HepG2 (cell line): Measurements from ENCODE around the gene GPAT3. TPM values are rescaled to one million over a fixed set of nuclear protein-coding genes. Genes with fewer than 3 reads are reported as not detected.

ENCODE experiments used
- ATAC-seq: fragments of 200-7000 bp; cut with Tn5 transposase; 3 replicates; pipeline ENCODE4 v1.9.1; 2020; ENCODE audit warnings: mild to moderate bottlenecking, moderate library complexity
- BruUV-seq: library from RNA; stranded (reverse); fragments of 400-500 nt; replicated peaks from 2 replicates; lab custom pipeline; 2021; lab: Mats Ljungman, UMichigan
- CTCF ChIA-PET: fragments of 300-600 bp; formaldehyde crosslinking; extraction: SDS; loops from one replicate; lab custom pipeline; 2021; ENCODE audit warnings: low total read pairs, inconsistent platforms, low intra/inter-chr PET ratio; lab: Yijun Ruan, JAX
- POLR2A ChIA-PET: fragments of 350-600 bp; sonication (Branson Sonifier 250); formaldehyde crosslinking; loops from one replicate; lab custom pipeline; 2020; ENCODE audit warnings: antibody characterized with exemption, inconsistent platforms; lab: Yijun Ruan, JAX
- DNase-seq: peaks from one replicate; pipeline ENCODE4 v3.0.0-alpha.2; 2015; ENCODE audit warnings: low spot score
- FAIRE-seq: peaks from 3 replicates; lab custom pipeline; 2011; peaks lifted over from hg19 to GRCh38; lab: Jason Lieb, UNC
- H2AFZ ChIP-seq: one replicate; pipeline ENCODE4 v1.6.1; 2011; ENCODE audit warnings: low read length, inconsistent platforms
- H3K27ac ChIP-seq: fragments of 300-600 bp; 3 replicates; pipeline ENCODE4 v1.8.0; 2011; ENCODE audit warnings: mixed run types, mild to moderate bottlenecking, mixed read lengths, low read length, inconsistent platforms; ENCODE audit not compliant: insufficient read depth; ENCODE audit errors: extremely low read length
- H3K27me3 ChIP-seq, 2 experiments: fragments of 200-600 bp in 1 of 2; 2 replicates in 1 of 2; 3 replicates in 1 of 2; pipeline versions ENCODE4 v1.6.0 to v1.8.0; 2011; ENCODE audit warnings: low read length in 2 of 2, mild to moderate bottlenecking in 2 of 2, moderate library complexity in 2 of 2, inconsistent platforms in 1 of 2; ENCODE audit not compliant: insufficient read depth in 2 of 2, control insufficient read depth in 1 of 2
- H3K36me3 ChIP-seq, 2 experiments: fragments of 200-600 bp in 1 of 2; replicated peaks in 1 of 2; 2 replicates in 1 of 2; 3 replicates in 1 of 2; pipeline versions ENCODE4 v1.5.1 to v1.8.0; 2011; ENCODE audit warnings: low read length in 2 of 2, inconsistent platforms in 1 of 2; ENCODE audit not compliant: insufficient read depth in 2 of 2, control insufficient read depth in 1 of 2
- H3K4me1 ChIP-seq: 2 replicates; pipeline ENCODE4 v1.5.1; 2012; ENCODE audit warnings: low read length, inconsistent platforms; ENCODE audit not compliant: insufficient read depth
- H3K4me2 ChIP-seq: 2 replicates; pipeline ENCODE4 v1.6.0; 2011; ENCODE audit warnings: low read depth, low read length, inconsistent platforms
- H3K4me3 ChIP-seq, 3 experiments: fragments of 200-600 bp in 1 of 3; sonication (generic), shearing (Covaris generic) in 1 of 3; replicated peaks in 1 of 3; 2 replicates each; pipeline ENCODE4 v1.5.1; 2011 to 2016; ENCODE audit warnings: low read length in 3 of 3, inconsistent platforms in 2 of 3, low read depth in 2 of 3, mild to moderate bottlenecking in 2 of 3, control low read depth in 1 of 3, mixed read lengths in 1 of 3; ENCODE audit not compliant: insufficient read depth in 1 of 3
- H3K79me2 ChIP-seq: one replicate; pipeline ENCODE4 v1.6.1; 2011; ENCODE audit warnings: low read length, inconsistent platforms; ENCODE audit not compliant: insufficient read depth
- H3K9ac ChIP-seq: 2 replicates; pipeline ENCODE4 v1.6.0; 2011; ENCODE audit warnings: mild to moderate bottlenecking, low read depth, low read length, inconsistent platforms; ENCODE audit not compliant: insufficient read depth
- H3K9me3 ChIP-seq: 2 replicates; pipeline ENCODE4 v1.5.1; 2012; ENCODE audit warnings: mild to moderate bottlenecking, low read length
- H4K20me1 ChIP-seq: 2 replicates; pipeline ENCODE4 v1.6.0; 2011; ENCODE audit warnings: inconsistent platforms, mild to moderate bottlenecking, low read length, moderate library complexity; ENCODE audit not compliant: insufficient read depth
- AGO1 ChIP-seq: fragments of 200-400 bp; formaldehyde crosslinking; IDR thresholded peaks from 2 replicates; pipeline ENCODE4 v1.6.1; 2017; ENCODE audit warnings: mild to moderate bottlenecking, low read depth, low read length, moderate library complexity; ENCODE audit not compliant: poor library complexity, severe bottlenecking
- ARID4A ChIP-seq: sonication (generic); formaldehyde crosslinking; IDR thresholded peaks from 2 replicates; pipeline ENCODE4 v1.5.0; 2020; ENCODE audit warnings: mild to moderate bottlenecking, missing genetic modification reagents, borderline replicate concordance
- CHCHD3 ChIP-seq: sonication (generic); formaldehyde crosslinking; IDR thresholded peaks from 2 replicates; pipeline ENCODE4 v1.8.0; 2022; ENCODE audit warnings: mild to moderate bottlenecking, missing genetic modification reagents, moderate library complexity
- MED1 ChIP-seq: sonication (generic); formaldehyde crosslinking; IDR thresholded peaks from 2 replicates; pipeline ENCODE4 v1.4.0; 2020; ENCODE audit warnings: missing genetic modification reagents
- MIER3 ChIP-seq: IDR thresholded peaks from 2 replicates; pipeline ENCODE4 v1.6.1; 2016; ENCODE audit warnings: missing compliant biosample characterization, borderline replicate concordance
- SALL2 ChIP-seq: sonication (generic); formaldehyde crosslinking; IDR thresholded peaks from 2 replicates; pipeline ENCODE4 v1.8.1; 2023; ENCODE audit warnings: mild to moderate bottlenecking, missing genetic modification reagents, inconsistent platforms
- SP5 ChIP-seq: IDR thresholded peaks from 2 replicates; pipeline ENCODE4 v1.6.1; 2016; ENCODE audit warnings: low read depth, borderline replicate concordance
- TSC22D2 ChIP-seq: sonication (generic); formaldehyde crosslinking; IDR thresholded peaks from 2 replicates; pipeline ENCODE4 v1.5.1; 2020; ENCODE audit warnings: missing genetic modification reagents, mild to moderate bottlenecking, borderline replicate concordance
- ZNF234 ChIP-seq: sonication (generic); formaldehyde crosslinking; conservative IDR thresholded peaks from 2 replicates; pipeline ENCODE4 v1.5.1; 2020; ENCODE audit warnings: mild to moderate bottlenecking, missing genetic modification reagents
- ZNF335 ChIP-seq: sonication (generic); formaldehyde crosslinking; IDR thresholded peaks from 2 replicates; pipeline ENCODE4 v1.4.0; 2020; ENCODE audit warnings: missing genetic modification reagents
- ZNF451 ChIP-seq: sonication (generic); formaldehyde crosslinking; IDR thresholded peaks from 2 replicates; pipeline ENCODE4 v1.5.0; 2020; ENCODE audit warnings: mild to moderate bottlenecking, missing genetic modification reagents
- ZNF549 ChIP-seq: sonication (generic); formaldehyde crosslinking; IDR thresholded peaks from 2 replicates; pipeline ENCODE4 v1.5.0; 2020; ENCODE audit warnings: missing genetic modification reagents
- ZNF552 ChIP-seq: sonication (generic); formaldehyde crosslinking; IDR thresholded peaks from 2 replicates; pipeline ENCODE4 v1.9.0; 2022; ENCODE audit warnings: missing genetic modification reagents, mild to moderate bottlenecking, borderline replicate concordance
- WGBS: methylation state at CpG from one replicate; pipeline ENCODE4 v1.1.6; 2017; ENCODE audit warnings: low lambda C conversion rate; 5-methylcytosine and 5-hydroxymethylcytosine counted together
- in situ Hi-C: cut with HindIII; loops from 2 replicates; pipeline ENCODE4 v1.10.0; 2017; ENCODE audit warnings: low pct_unique_long_range_greater_than_20kb; ENCODE audit not compliant: extremely low pct_ligation_motif_present
- intact Hi-C: fragments of 100-400 bp; cut with micrococcal nuclease; formaldehyde crosslinking; loops from one replicate; pipeline ENCODE4 v1.10.0; 2022; ENCODE audit not compliant: unreplicated experiment
- polyA plus RNA-seq, 8 experiments: library from polyadenylated mRNA; depleted of rRNA in 3 of 8; stranded (reverse) in 7 of 8; unstranded in 1 of 8; fragments of >200 nt; fragmentation: Illumina TruSeq in 4 of 8; extraction: Trizol in 4 of 8; gene quantifications; 2 replicates each; pipeline versions ENCODE4 v1.2.1 to v1.2.3, GENCODE V29; 2011 to 2016; ENCODE audit warnings: low read depth in 4 of 8, missing spikeins in 1 of 8, mixed read lengths in 1 of 8; ENCODE audit not compliant: insufficient read depth in 1 of 8
- total RNA-seq, 5 experiments: library from RNA; depleted of rRNA; stranded (reverse); fragments of >200 nt; fragmentation: Illumina TruSeq; extraction: Trizol; gene quantifications; 2 replicates each; pipeline ENCODE4 v1.2.3, GENCODE V29; 2016; ENCODE audit warnings: low read depth in 1 of 5

The GPAT3 gene
- total and polyA plus RNA-seq, 2 of the 13 experiments (the other 11 are each of a cell fraction or from before 2014, with no cell fraction given) = 2.4 to 2.6 TPM

GRCh38 chr4:83568062-83568461, 32.2 kb downstream of the GPAT3 start:
- Histone ChIP-seq H3K36me3 (no peaks in the 10 kb centered on the region), H3K4me1 (no peaks in the 10 kb centered on the region), H3K27me3 (no peaks in the 10 kb centered on the region), H3K9ac (no peak overlapping the region), H3K27ac (no peak overlapping the region), H3K79me2 (no peaks in the 10 kb centered on the region), H4K20me1 (no peaks in the 10 kb centered on the region), H3K4me3 (no peak overlapping the region), H2AFZ (no peak overlapping the region), H3K9me3 (no peaks in the 10 kb centered on the region), H3K4me2 (no peak overlapping the region)
- ChIA-PET CTCF (no interaction called here), POLR2A (no interaction called here)
- in situ Hi-C loops (no loop called here), intact Hi-C loops (no loop called here)
- FAIRE-seq (no peak), DNase-seq (no peak), ATAC-seq (no peak)
- TF ChIP-seq AGO1 (no peak), SALL2 (CRISPR knock-in tag) (no peak), MIER3 (CRISPR knock-in tag) (no peak), MED1 (CRISPR knock-in tag) (no peak), ZNF451 (CRISPR knock-in tag) (no peak), ZNF234 (CRISPR knock-in tag) (no peak)
- WGBS = 93% methylated on average over 3 of the region's 3 CpGs
- no TSS peak for BruUV-seq

- no peaks in the 10 kb centered on the region for H3K27me3 ChIP-seq
- 83% methylated on average over 4 of the region's 4 CpGs for WGBS
- CTCF ChIA-PET = no interaction called here
- H3K9ac ChIP-seq = no peak overlapping the region
- no peaks in the 10 kb centered on the region for H3K36me3 ChIP-seq
- no peaks in the 10 kb centered on the region for H3K79me2 ChIP-seq
- H3K27ac ChIP-seq = no peak overlapping the region
- no peaks in the 10 kb centered on the region for H3K9me3 ChIP-seq
- DNase-seq = no peak
- in situ Hi-C loops (no loop called here), intact Hi-C loops (no loop called here)
- POLR2A ChIA-PET = no interaction called here
- FAIRE-seq = no peak
- ATAC-seq = no peak
- H3K4me2 ChIP-seq = no peak overlapping the region
- peaks cover 6% of the 10 kb centered on the region for H3K4me1 ChIP-seq
- no peak for TF ChIP-seq ARID4A (CRISPR knock-in tag)
- TF ChIP-seq ZNF552 (CRISPR knock-in tag) = no peak
- no peak for TF ChIP-seq CHCHD3
- TF ChIP-seq SP5 (CRISPR knock-in tag) = no peak
- no peak for TF ChIP-seq ZNF549
- TF ChIP-seq ZNF335 = no peak
- no peak for TF ChIP-seq TSC22D2 (CRISPR knock-in tag)
- no peak overlapping the region for H3K4me3 ChIP-seq
- H4K20me1 ChIP-seq = no peaks in the 10 kb centered on the region
- no peak overlapping the region for H2AFZ ChIP-seq
- BruUV-seq = no TSS peak
Measured at GRCh38 chr4:83569429-83569828, 33.5 kb downstream of the GPAT3 start.
